ENCODE data around the gene VARS2.
"Not testable (repeated sequence)": the region's sequence is repeated elsewhere in the genome, so short reads cannot be mapped to it uniquely, and the experiment has no call there.

Gene VARS2

GRCh38 chr6:30966154-30966553 is 52.1 kb downstream of the VARS2 start:
- DNase-seq, result no peak

GRCh38 chr6:30969171-30969570 is 55.1 kb downstream of the VARS2 start:
- not testable (repeated sequence) for DNase-seq

GRCh38 chr6:30970946-30971345 is 56.9 kb downstream of the VARS2 start:
- no peak for DNase-seq

GRCh38 chr6:30972816-30973215 is 58.8 kb downstream of the VARS2 start:
- no peak for DNase-seq

GRCh38 chr6:30974490-30975252 is 60.6 kb downstream of the VARS2 start:
- DNase-seq, result no peak

Measured in NCI-H510A treated with DMSO at 0.1 percent for 48 hours (cell line).